ENCODE measurements around the gene GPR84. TPM values are rescaled to one million over a fixed set of nuclear protein-coding genes. Genes with fewer than 3 reads are reported as not detected.
A peak's percentile ranks its signal among the peaks of the same experiment; 100 is the strongest.

The GPR84 gene
- total and polyA plus RNA-seq, 2 of the 13 experiments (the other 11 are each of a cell fraction or from before 2014, with no cell fraction given), result not detected

- TF ChIP-seq MAFG (CRISPR knock-in tag; IDR thresholded peaks at IDR 0.05) (no peak), ZNF12 (CRISPR knock-in tag; IDR thresholded peaks at IDR 0.05) (no peak), U2AF1 (optimal IDR thresholded peaks at IDR 0.05; ENCODE audit: low read depth, low read length) (no peak), ZNF816 (CRISPR knock-in tag; IDR thresholded peaks at IDR 0.05; ENCODE audit: borderline replicate concordance) (no peak), REPIN1 (CRISPR knock-in tag; IDR thresholded peaks at IDR 0.05; ENCODE audit: borderline replicate concordance, low read depth) (peak; percentile 55; the same call in 1 of the 2 replicates), IRX3 (CRISPR knock-in tag; IDR thresholded peaks at IDR 0.05; ENCODE audit: borderline replicate concordance, low read depth) (no peak), ZNF20 (CRISPR knock-in tag; IDR thresholded peaks at IDR 0.05) (no peak), ZNF263 (CRISPR knock-in tag; IDR thresholded peaks at IDR 0.05) (no peak), ZBTB10 (CRISPR knock-in tag; IDR thresholded peaks at IDR 0.05; ENCODE audit: borderline replicate concordance) (no peak), CEBPG (CRISPR knock-in tag; IDR thresholded peaks at IDR 0.05) (no peak), ZSCAN20 (CRISPR knock-in tag; IDR thresholded peaks at IDR 0.05; ENCODE audit: borderline replicate concordance) (no peak), POGZ (CRISPR knock-in tag; IDR thresholded peaks at IDR 0.05) (no peak; the same call in 1 of the 2 replicates), NFIB (CRISPR knock-in tag; IDR thresholded peaks at IDR 0.05; ENCODE audit: borderline replicate concordance) (no peak), ONECUT2 (CRISPR knock-in tag; IDR thresholded peaks at IDR 0.05) (no peak), PAXIP1 (CRISPR knock-in tag; conservative IDR thresholded peaks at IDR 0.05) (no peak), YEATS2 (CRISPR knock-in tag; IDR thresholded peaks at IDR 0.05; ENCODE audit: borderline replicate concordance) (no peak), ZNF484 (CRISPR knock-in tag; IDR thresholded peaks at IDR 0.05; ENCODE audit: borderline replicate concordance, low read depth) (no peak), ZNF567 (CRISPR knock-in tag; IDR thresholded peaks at IDR 0.05; ENCODE audit: borderline replicate concordance) (no peak), BRF2 (CRISPR knock-in tag; IDR thresholded peaks at IDR 0.05) (no peak), ZNF883 (CRISPR knock-in tag; IDR thresholded peaks at IDR 0.05; ENCODE audit: not compliant biosample characterization) (no peak), YY1 (IDR thresholded peaks at IDR 0.05; ENCODE audit: insufficient read depth, insufficient replicate concordance, low read depth, low read length) (peak; percentile 75), RORA (CRISPR knock-in tag; IDR thresholded peaks at IDR 0.05) (no peak), ZNF446 (CRISPR knock-in tag; IDR thresholded peaks at IDR 0.05) (no peak)
Measured at GRCh38 chr12:54379398-54380201, 15.3 kb upstream of the GPR84 start (continued).
